B cell (primary cell): ENCODE results near the gene RET. TPM values are rescaled to one million over a fixed set of nuclear protein-coding genes. Genes with fewer than 3 reads are reported as not detected.

ENCODE experiments used
- ATAC-seq: fragments of 200-7000 bp; cut with Tn5 transposase; one replicate; pipeline ENCODE4 v1.10.0; 2021; ENCODE audit warnings: low read depth, mild to moderate bottlenecking, moderate number of reproducible peaks, moderate library complexity
- CTCF ChIA-PET: fragments of 350-600 bp; sonication (Branson Sonifier 250); formaldehyde crosslinking; loops from one replicate; lab custom pipeline; 2021; ENCODE audit warnings: antibody characterized with exemption, inconsistent platforms; lab: Charles Lee
- POLR2A ChIA-PET: fragments of 350-600 bp; sonication (Branson Sonifier 250); formaldehyde crosslinking; loops from one replicate; lab custom pipeline; 2021; ENCODE audit warnings: antibody characterized with exemption; lab: Charles Lee
- DNase-seq: peaks from one replicate; pipeline ENCODE4 v3.0.0; 2013
- H2AFZ ChIP-seq: 2 replicates; pipeline ENCODE4 v1.6.1; 2012; ENCODE audit warnings: mild to moderate bottlenecking, low read depth, low read length; ENCODE audit not compliant: insufficient read depth, poor library complexity, severe bottlenecking
- H3K27ac ChIP-seq, 2 donors: 1 replicate in 1 of 2; 2 replicates in 1 of 2; pipeline ENCODE4 v1.5.1; 2012 to 2013; ENCODE audit warnings: low read length in 2 of 2, mild to moderate bottlenecking in 2 of 2, moderate library complexity in 1 of 2
- H3K27me3 ChIP-seq, 4 experiments: fragments of 200-600 bp in 1 of 4; sonication (generic) in 1 of 4; replicated peaks in 1 of 4; 1 replicate in 2 of 4; 2 replicates in 2 of 4; pipeline versions ENCODE4 v1.6.1 to v1.7.0; 2013 to 2016; ENCODE audit warnings: low read length in 3 of 4, mild to moderate bottlenecking in 2 of 4, mixed read lengths in 1 of 4, moderate library complexity in 1 of 4; ENCODE audit not compliant: insufficient read depth in 4 of 4, control insufficient read depth in 3 of 4; ENCODE audit errors: control extremely low read depth in 1 of 4
- H3K36me3 ChIP-seq, 2 experiments: replicated peaks in 1 of 2; 1 replicate in 1 of 2; 2 replicates in 1 of 2; pipeline versions ENCODE4 v1.6.1 to v1.7.1; 2013; ENCODE audit warnings: low read length in 1 of 2; ENCODE audit not compliant: insufficient read depth in 2 of 2, control insufficient read depth in 1 of 2; ENCODE audit errors: control extremely low read depth in 1 of 2, extremely low read depth in 1 of 2
- H3K4me1 ChIP-seq, 2 donors: fragments of 200-600 bp in 1 of 2; sonication (generic) in 1 of 2; 1 replicate in 1 of 2; 2 replicates in 1 of 2; pipeline versions ENCODE4 v1.5.1 to v1.6.1; 2013 to 2017; ENCODE audit warnings: low read length in 2 of 2; ENCODE audit not compliant: control insufficient read depth in 2 of 2, insufficient read depth in 2 of 2
- H3K4me2 ChIP-seq: replicated peaks from 2 replicates; pipeline ENCODE3; 2012; ENCODE audit warnings: mild to moderate bottlenecking, low read depth, low read length; ENCODE audit not compliant: poor library complexity, severe bottlenecking
- H3K4me3 ChIP-seq, 5 experiments: fragments of 200-600 bp in 1 of 5; sonication (generic) in 1 of 5; 1 replicate in 3 of 5; 2 replicates in 2 of 5; pipeline versions ENCODE4 v1.5.1 to v1.7.0; 2011 to 2016; ENCODE audit warnings: low read length in 4 of 5, mild to moderate bottlenecking in 4 of 5, low read depth in 2 of 5, control low read depth in 1 of 5, moderate library complexity in 1 of 5; ENCODE audit not compliant: insufficient read depth in 1 of 5; ENCODE audit errors: control extremely low read depth in 1 of 5, extremely low read depth in 1 of 5
- H3K79me2 ChIP-seq: fragments of 200-600 bp; sonication (generic); one replicate; pipeline ENCODE4 v1.6.0; 2016; ENCODE audit warnings: low read length; ENCODE audit not compliant: control insufficient read depth, insufficient read depth
- H3K9ac ChIP-seq: fragments of 200-600 bp; sonication (generic); 2 replicates; pipeline ENCODE4 v1.6.1; 2017; ENCODE audit warnings: mild to moderate bottlenecking, low read length, moderate library complexity
- H3K9me3 ChIP-seq, 3 donors: one replicate each; pipeline versions ENCODE4 v1.6.1 to v1.7.1; 2013; ENCODE audit warnings: low read length in 2 of 3; ENCODE audit not compliant: control insufficient read depth in 2 of 3, insufficient read depth in 1 of 3; ENCODE audit errors: control extremely low read depth in 1 of 3
- H4K20me1 ChIP-seq: 2 replicates; pipeline ENCODE4 v1.6.0; 2012; ENCODE audit warnings: mild to moderate bottlenecking, low read length; ENCODE audit not compliant: insufficient read depth, control insufficient read depth, poor library complexity, severe bottlenecking
- H3K27ac Mint-ChIP-seq: one replicate; pipeline ENCODE4 v1.8.0; 2021; ENCODE audit warnings: mixed read lengths
- H3K27me3 Mint-ChIP-seq: one replicate; pipeline ENCODE4 v1.8.0; 2021; ENCODE audit warnings: mixed read lengths
- H3K4me1 Mint-ChIP-seq: one replicate; pipeline ENCODE4 v1.8.0; 2021; ENCODE audit warnings: mixed read lengths
- H3K4me3 Mint-ChIP-seq: one replicate; pipeline ENCODE4 v1.8.0; 2021; ENCODE audit warnings: mixed read lengths
- H3K9me3 Mint-ChIP-seq: one replicate; pipeline ENCODE4 v1.8.0; 2022; ENCODE audit warnings: mixed read lengths; ENCODE audit not compliant: insufficient read depth
- CTCF ChIP-seq: fragments of 200-600 bp; IDR thresholded peaks from one replicate; pipeline ENCODE4 v1.8.0; 2022; ENCODE audit warnings: antibody characterized with exemption, mild to moderate bottlenecking
- EZH2 ChIP-seq: IDR thresholded peaks from 2 replicates; pipeline ENCODE4 v1.6.1; 2012; ENCODE audit warnings: borderline replicate concordance, low read depth, mild to moderate bottlenecking, moderate library complexity, low read length; ENCODE audit not compliant: insufficient read depth, poor library complexity, severe bottlenecking
- WGBS: methylation state at CpG from one replicate; pipeline ENCODE4 v1.1.5; 2013; ENCODE audit warnings: missing lambda C conversion rate; ENCODE audit not compliant: insufficient coverage; 5-methylcytosine and 5-hydroxymethylcytosine counted together
- intact Hi-C: fragments of 100-400 bp; cut with micrococcal nuclease; formaldehyde crosslinking; loops from one replicate; pipeline ENCODE4 v1.10.0; 2022
- polyA plus RNA-seq: library from polyadenylated mRNA; depleted of rRNA; stranded (reverse); fragments of >200 nt; gene quantifications from 2 replicates; pipeline ENCODE4 v1.2.3, GENCODE V29; 2012
- total RNA-seq, 2 donors: library from RNA; stranded (reverse); fragments of 120-200 nt in 1 of 2; gene quantifications; 1 replicate in 1 of 2; 2 replicates in 1 of 2; pipeline versions ENCODE4 v1.2.3 to v1.2.4, GENCODE V29; 2013 to 2022

The RET gene
- total and polyA plus RNA-seq, 2 donors (not counting 1 experiment from before 2014, with no cell fraction given) = 0.16 to 0.27 TPM

- Histone ChIP-seq H3K9ac (no peak overlapping the region), H3K4me3 (no peak overlapping the region), H3K4me1 (no peaks in the 10 kb centered on the region), H3K4me2 (no peak overlapping the region), H3K27me3 (peaks cover 0 to 2% (median 0%) of the 10 kb centered on the region in 4 experiments), H2AFZ (no peak overlapping the region), H3K27ac (no peak overlapping the region), H3K9me3 (no peaks in the 10 kb centered on the region), H4K20me1 (no peaks in the 10 kb centered on the region), H3K79me2 (no peaks in the 10 kb centered on the region), H3K36me3 (no peaks in the 10 kb centered on the region)
- Mint-ChIP-seq H3K9me3 (no peaks in the 10 kb centered on the region), H3K27ac (no peak overlapping the region), H3K4me1 (no peaks in the 10 kb centered on the region), H3K27me3 (peaks cover 18% of the 10 kb centered on the region), H3K4me3 (no peak overlapping the region)
- WGBS = 92% methylated on average over 2 of the region's 2 CpGs
- CTCF ChIA-PET = no interaction called here
- DNase-seq (no peak), ATAC-seq (no peak)
- POLR2A ChIA-PET = no interaction called here
- intact Hi-C loops = no loop called here
- TF ChIP-seq CTCF (no peak), EZH2 (no peak)
Observed at GRCh38 chr10:43055991-43056567, 20.8 kb upstream of the RET start.

GRCh38 chr10:43056568-43057011 lies 20.3 kb upstream of the RET start:
- CTCF ChIA-PET = no interaction called here
- Mint-ChIP-seq H3K4me3 (no peak overlapping the region), H3K4me1 (no peaks in the 10 kb centered on the region), H3K27me3 (peaks cover 18% of the 10 kb centered on the region), H3K27ac (no peak overlapping the region), H3K9me3 (no peaks in the 10 kb centered on the region)
- no peak for TF ChIP-seq EZH2
- TF ChIP-seq CTCF = no peak
- peaks cover 0 to 2% (median 0%) of the 10 kb centered on the region in 4 experiments for H3K27me3 ChIP-seq
- WGBS = 72% methylated on average over 5 of the region's 5 CpGs
- no peak overlapping the region for H3K4me2 ChIP-seq
- POLR2A ChIA-PET = no interaction called here
- H3K79me2 ChIP-seq = no peaks in the 10 kb centered on the region
- H4K20me1 ChIP-seq = no peaks in the 10 kb centered on the region
- no peaks in the 10 kb centered on the region for H3K36me3 ChIP-seq
- intact Hi-C loops = no loop called here
- no peak overlapping the region for H3K27ac ChIP-seq
- DNase-seq = no peak
- no peak overlapping the region for H2AFZ ChIP-seq
- no peak overlapping the region for H3K9ac ChIP-seq
- no peak overlapping the region for H3K4me3 ChIP-seq
- ATAC-seq = no peak
- no peaks in the 10 kb centered on the region for H3K9me3 ChIP-seq
- H3K4me1 ChIP-seq = no peaks in the 10 kb centered on the region
